SKM-1 treated with dmso at 0.1 percent for 144 hours (cell line): ENCODE measurements around the gene FAM168B.
"Not testable (repeated sequence)": the region's sequence is repeated elsewhere in the genome, so short reads cannot be mapped to it uniquely, and the experiment has no call there.

Experiments
- DNase-seq: peaks from one replicate; lab custom pipeline; 2025; ENCODE audit not compliant: unreplicated experiment; lab: John Stamatoyannopoulos, UW

The FAM168B gene

GRCh38 chr2:131093006-131093695 lies at the start of gene FAM168B:
Gene FAM168B, minus strand, starts transcription at chr2:131093460. Its CDS starts 10,814 bp downstream, at chr2:131082646.
- DNase-seq, result peak; percentile 80

- no peak for DNase-seq
These were observed 49.6 kb upstream of the FAM168B start for GRCh38 chr2:131142849-131143248.

- DNase-seq, result no peak
These were observed 47.3 kb upstream of the FAM168B start for GRCh38 chr2:131140581-131140980.

- DNase-seq, result no peak
These were observed 39.5 kb upstream of the FAM168B start for GRCh38 chr2:131132729-131133128.

GRCh38 chr2:131130298-131130596 lies 37.0 kb upstream of the FAM168B start:
- DNase-seq, result no peak

GRCh38 chr2:131127981-131128380 lies 34.7 kb upstream of the FAM168B start:
- DNase-seq, result no peak

- DNase-seq, result no peak
These were observed 33.8 kb upstream of the FAM168B start for GRCh38 chr2:131127076-131127475.

- no peak for DNase-seq
These were observed 33.2 kb upstream of the FAM168B start for GRCh38 chr2:131126436-131126835.

GRCh38 chr2:131125195-131125757 lies 32.0 kb upstream of the FAM168B start:
- no peak for DNase-seq

- DNase-seq, result no peak
These were observed 29.9 kb upstream of the FAM168B start for GRCh38 chr2:131123192-131123591.

GRCh38 chr2:131122496-131122895 lies 29.2 kb upstream of the FAM168B start:
- no peak for DNase-seq

GRCh38 chr2:131121464-131121863 lies 28.2 kb upstream of the FAM168B start:
- no peak for DNase-seq

- no peak for DNase-seq
These were observed 27.6 kb upstream of the FAM168B start for GRCh38 chr2:131120815-131121317.

GRCh38 chr2:131115752-131116151 lies 22.5 kb upstream of the FAM168B start:
- DNase-seq, result no peak

GRCh38 chr2:131114950-131115349 lies 21.7 kb upstream of the FAM168B start:
- DNase-seq, result not testable (repeated sequence)

- no peak for DNase-seq
These were observed 20.4 kb upstream of the FAM168B start for GRCh38 chr2:131113566-131114227.

- DNase-seq, result no peak
These were observed 19.3 kb upstream of the FAM168B start for GRCh38 chr2:131112529-131112928.

- peak; percentile 37 for DNase-seq
These were observed 12.9 kb upstream of the FAM168B start for GRCh38 chr2:131105950-131106801.

- DNase-seq, result peak; percentile 86
These were observed 12.1 kb upstream of the FAM168B start, which contains the start of gene PLEKHB2 for GRCh38 chr2:131105156-131105949. Gene PLEKHB2, plus strand, starts transcription at chr2:131105336. Its CDS starts 15,606 bp downstream, at chr2:131120942.

GRCh38 chr2:131104487-131105155 lies 11.4 kb upstream of the FAM168B start:
- peak; percentile 86 for DNase-seq
